Tibial nerve (tissue), 4 donors: ENCODE measurements around the gene SERINC5. TPM values are rescaled to one million over a fixed set of nuclear protein-coding genes. Genes with fewer than 3 reads are reported as not detected.

Experiments
- DNase-seq, 2 donors: peaks; one replicate each; pipeline ENCODE4 v3.0.0-alpha.2; 2019; ENCODE audit warnings: low spot score in 2 of 2
- H3K27ac ChIP-seq, 4 donors: fragments of 200-600 bp; sonication (generic) in 3 of 4; one replicate each; pipeline ENCODE4 v1.5.1; 2017 to 2019; ENCODE audit warnings: mild to moderate bottlenecking in 1 of 4
- H3K27me3 ChIP-seq, 2 donors: fragments of 200-600 bp; sonication (generic) in 1 of 2; one replicate each; pipeline versions ENCODE4 v1.5.1 to v1.6.0; 2017 to 2019
- H3K36me3 ChIP-seq, 3 donors: fragments of 200-600 bp; sonication (generic); one replicate each; pipeline ENCODE4 v1.5.1; 2018 to 2019
- H3K4me1 ChIP-seq, 4 donors: fragments of 200-600 bp; sonication (generic) in 3 of 4; one replicate each; pipeline ENCODE4 v1.5.1; 2017 to 2019
- H3K4me3 ChIP-seq, 4 donors: fragments of 200-600 bp; sonication (generic) in 3 of 4; one replicate each; pipeline ENCODE4 v1.5.1; 2017 to 2019; ENCODE audit warnings: mild to moderate bottlenecking in 1 of 4, moderate library complexity in 1 of 4
- H3K9me3 ChIP-seq, 4 donors: fragments of 200-600 bp; sonication (generic) in 3 of 4; one replicate each; pipeline ENCODE4 v1.5.1; 2017 to 2019
- EP300 ChIP-seq, 2 donors: sonication (generic); formaldehyde crosslinking; IDR thresholded peaks; one replicate each; pipeline ENCODE4 v1.6.1; 2017; ENCODE audit warnings: antibody characterized with exemption in 2 of 2, mild to moderate bottlenecking in 1 of 2
- POLR2A ChIP-seq, 2 donors: fragments of 450-650 bp; IDR thresholded peaks; one replicate each; pipeline ENCODE4 v1.6.1; 2017; ENCODE audit warnings: antibody characterized with exemption in 2 of 2, mild to moderate bottlenecking in 2 of 2, moderate library complexity in 2 of 2
- WGBS, 2 donors: methylation state at CpG; one replicate each; pipeline ENCODE4 v1.1.5; 2018; 5-methylcytosine and 5-hydroxymethylcytosine counted together
- total RNA-seq, 4 donors: library from RNA; depleted of rRNA; stranded (reverse); fragments of >200 nt; gene quantifications; one replicate each; pipeline ENCODE4 v1.1.0, GENCODE V29; 2016
- TF ChIP-seq, protein P1 (sequence below), 5 experiments: fragments of 200-600 bp in 3 of 5; fragments of 450-650 bp in 2 of 5; sonication (generic) in 3 of 5; IDR thresholded peaks; one replicate each; pipeline ENCODE4 v1.5.1; 2016 to 2019; ENCODE audit warnings: antibody characterized with exemption in 5 of 5, mild to moderate bottlenecking in 3 of 5, moderate library complexity in 2 of 5

The SERINC5 gene
- total RNA-seq, 4 donors from 2014 or later = 29.1 to 35.8 (median 32.3) TPM

DNA sequence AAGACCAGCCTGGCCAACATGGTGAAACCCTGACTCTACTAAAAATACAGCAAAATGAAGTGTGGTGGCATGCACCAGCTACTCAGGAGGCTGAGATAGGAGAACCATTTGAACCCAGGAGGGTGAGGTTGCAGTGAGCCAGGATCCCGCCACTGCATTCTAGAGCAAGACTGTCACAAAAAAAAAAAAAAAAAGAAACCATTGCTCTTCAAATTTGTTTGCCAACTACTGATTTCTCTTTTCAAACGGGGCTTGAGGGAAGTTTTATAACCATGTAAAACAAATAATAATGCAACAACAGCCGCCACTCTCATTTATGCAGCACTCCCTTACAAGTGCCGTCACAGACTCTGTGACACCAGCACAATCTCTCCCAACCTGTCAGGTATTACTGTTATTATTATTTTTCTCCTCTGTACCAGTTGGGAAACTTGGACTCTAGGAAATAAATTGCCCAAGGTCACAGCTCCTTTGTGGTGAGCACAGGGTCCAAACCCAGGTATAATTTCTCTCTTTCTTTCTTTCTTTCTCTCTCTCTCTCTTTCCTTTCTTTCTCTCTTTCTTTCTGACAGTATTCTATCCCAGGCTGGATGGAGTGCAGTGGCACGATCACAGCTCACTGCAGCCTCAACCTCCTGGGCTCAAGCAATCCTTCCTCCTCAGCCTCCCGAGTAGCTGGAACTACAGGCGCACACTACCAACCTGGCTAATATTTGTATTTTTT is 25.4 kb downstream of the SERINC5 start:
- H3K36me3 ChIP-seq = no peaks in the 10 kb centered on the region
- no peak overlapping the region for H3K4me3 ChIP-seq
- 68 to 82% methylated on average over 7 of the region's 7 CpGs for WGBS, 2 donors
- H3K27me3 ChIP-seq = no peaks in the 10 kb centered on the region
- DNase-seq = no peak
- H3K27ac ChIP-seq = peak overlapping the region in 1 of 4 donors; percentile 65
- no peak for TF ChIP-seq POLR2A (IDR thresholded peaks at IDR 0.05)
- TF ChIP-seq EP300 (IDR thresholded peaks at IDR 0.05) = no peak
- TF ChIP-seq, protein P1, sequence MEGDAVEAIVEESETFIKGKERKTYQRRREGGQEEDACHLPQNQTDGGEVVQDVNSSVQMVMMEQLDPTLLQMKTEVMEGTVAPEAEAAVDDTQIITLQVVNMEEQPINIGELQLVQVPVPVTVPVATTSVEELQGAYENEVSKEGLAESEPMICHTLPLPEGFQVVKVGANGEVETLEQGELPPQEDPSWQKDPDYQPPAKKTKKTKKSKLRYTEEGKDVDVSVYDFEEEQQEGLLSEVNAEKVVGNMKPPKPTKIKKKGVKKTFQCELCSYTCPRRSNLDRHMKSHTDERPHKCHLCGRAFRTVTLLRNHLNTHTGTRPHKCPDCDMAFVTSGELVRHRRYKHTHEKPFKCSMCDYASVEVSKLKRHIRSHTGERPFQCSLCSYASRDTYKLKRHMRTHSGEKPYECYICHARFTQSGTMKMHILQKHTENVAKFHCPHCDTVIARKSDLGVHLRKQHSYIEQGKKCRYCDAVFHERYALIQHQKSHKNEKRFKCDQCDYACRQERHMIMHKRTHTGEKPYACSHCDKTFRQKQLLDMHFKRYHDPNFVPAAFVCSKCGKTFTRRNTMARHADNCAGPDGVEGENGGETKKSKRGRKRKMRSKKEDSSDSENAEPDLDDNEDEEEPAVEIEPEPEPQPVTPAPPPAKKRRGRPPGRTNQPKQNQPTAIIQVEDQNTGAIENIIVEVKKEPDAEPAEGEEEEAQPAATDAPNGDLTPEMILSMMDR (IDR thresholded peaks at IDR 0.05) = no peak
- peaks cover 0 to 39% (median 5%) of the 10 kb centered on the region in 4 donors for H3K4me1 ChIP-seq
- no peaks in the 10 kb centered on the region for H3K9me3 ChIP-seq

DNA sequence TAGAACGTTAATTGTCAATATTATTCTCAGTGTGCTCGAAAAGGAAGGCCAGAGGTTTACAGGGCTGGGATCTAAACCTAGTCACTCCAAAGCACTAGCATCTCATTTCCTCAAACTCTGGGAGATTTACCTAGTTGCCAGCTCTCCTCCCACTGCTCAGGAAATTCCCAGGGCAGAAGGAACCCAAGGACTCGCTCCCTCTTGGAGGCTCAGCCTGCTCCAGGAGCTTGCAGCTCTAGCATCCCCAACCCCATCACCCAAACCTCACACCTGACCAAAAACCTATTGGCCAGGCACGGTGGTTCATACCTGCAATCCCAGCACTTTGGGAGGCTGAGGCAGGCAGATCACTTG is 26.0 kb downstream of the SERINC5 start:
- Histone ChIP-seq H3K27ac (peak overlapping the region in 1 of 4 donors; percentile 65), H3K4me1 (peaks cover 0 to 39% (median 5%) of the 10 kb centered on the region in 4 donors), H3K36me3 (no peaks in the 10 kb centered on the region), H3K9me3 (no peaks in the 10 kb centered on the region), H3K4me3 (no peak overlapping the region), H3K27me3 (no peaks in the 10 kb centered on the region)
- DNase-seq = no peak
- no peak for TF ChIP-seq POLR2A (IDR thresholded peaks at IDR 0.05)
- TF ChIP-seq, protein P1 (IDR thresholded peaks at IDR 0.05) = no peak
- no peak for TF ChIP-seq EP300 (IDR thresholded peaks at IDR 0.05)
- WGBS, 2 donors = 60% methylated on average over 4 of the region's 4 CpGs

DNA sequence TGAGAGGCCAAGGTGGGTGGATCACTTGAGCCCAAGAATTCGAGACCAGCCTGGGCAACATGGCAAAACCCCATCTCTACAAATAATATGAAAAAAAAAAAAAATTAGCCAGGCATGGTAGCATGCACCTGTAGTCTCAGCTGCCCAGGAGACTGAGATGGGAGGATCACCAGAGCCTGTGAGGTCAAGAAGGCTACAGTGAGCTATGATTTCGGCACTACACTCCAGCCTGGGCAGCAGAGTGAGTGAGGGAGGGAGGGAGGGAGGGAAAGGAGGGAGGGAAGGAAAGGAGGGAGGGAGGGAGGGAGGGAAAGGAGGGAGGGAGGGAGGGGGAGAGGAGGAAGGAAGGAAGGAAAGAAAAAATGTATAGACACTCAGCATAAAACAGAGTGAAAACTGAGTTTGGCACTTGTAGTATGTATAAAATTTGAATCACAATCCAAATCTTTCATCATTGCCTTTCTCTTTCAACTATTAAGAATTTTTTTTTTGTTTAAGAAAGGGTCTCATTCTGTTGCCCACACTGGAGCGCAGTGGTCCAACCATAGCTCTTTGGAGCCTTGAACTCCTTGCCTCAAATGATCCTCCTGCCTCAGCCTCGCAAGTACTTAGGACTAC is 27.8 kb downstream of the SERINC5 start:
- no peaks in the 10 kb centered on the region for H3K27me3 ChIP-seq
- DNase-seq = no peak
- WGBS, 2 donors = 76 to 81% methylated on average over 4 of the region's 4 CpGs
- H3K4me1 ChIP-seq = peaks cover 0 to 31% (median 5%) of the 10 kb centered on the region in 4 donors
- TF ChIP-seq POLR2A (IDR thresholded peaks at IDR 0.05) (no peak), EP300 (IDR thresholded peaks at IDR 0.05) (no peak)
- TF ChIP-seq, protein P1 (IDR thresholded peaks at IDR 0.05) = no peak
- no peak overlapping the region for H3K27ac ChIP-seq
- peaks cover 0 to 5% (median 0%) of the 10 kb centered on the region in 3 donors for H3K36me3 ChIP-seq
- no peak overlapping the region for H3K4me3 ChIP-seq
- H3K9me3 ChIP-seq = no peaks in the 10 kb centered on the region

DNA sequence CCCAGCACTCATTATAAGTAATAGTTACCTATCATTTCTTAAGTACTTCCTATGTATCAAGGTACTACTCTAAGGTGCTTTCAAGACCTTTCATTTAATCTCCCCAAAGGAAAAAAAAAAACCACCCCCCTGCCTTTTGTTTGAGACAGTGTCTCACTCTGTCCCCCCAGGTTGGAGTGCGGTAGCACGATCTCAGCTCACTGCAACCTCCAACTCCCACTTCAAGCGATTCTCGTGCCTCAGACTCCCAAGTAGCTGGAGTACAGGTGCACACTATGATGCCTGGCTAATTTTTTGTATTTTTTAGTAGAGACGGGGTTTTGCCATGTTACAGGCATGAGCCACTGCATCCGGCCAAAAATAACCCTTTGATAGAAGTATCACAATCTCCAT is 29.9 kb downstream of the SERINC5 start:
- H3K9me3 ChIP-seq = no peaks in the 10 kb centered on the region
- no peak overlapping the region for H3K27ac ChIP-seq
- no peak for TF ChIP-seq POLR2A (IDR thresholded peaks at IDR 0.05)
- no peaks in the 10 kb centered on the region for H3K27me3 ChIP-seq
- peaks cover 0 to 28% (median 5%) of the 10 kb centered on the region in 4 donors for H3K4me1 ChIP-seq
- H3K4me3 ChIP-seq = no peak overlapping the region
- H3K36me3 ChIP-seq = peaks cover 0 to 6% (median 0%) of the 10 kb centered on the region in 3 donors
- DNase-seq = no peak
- 81 to 84% methylated on average over 6 of the region's 6 CpGs for WGBS, 2 donors

DNA sequence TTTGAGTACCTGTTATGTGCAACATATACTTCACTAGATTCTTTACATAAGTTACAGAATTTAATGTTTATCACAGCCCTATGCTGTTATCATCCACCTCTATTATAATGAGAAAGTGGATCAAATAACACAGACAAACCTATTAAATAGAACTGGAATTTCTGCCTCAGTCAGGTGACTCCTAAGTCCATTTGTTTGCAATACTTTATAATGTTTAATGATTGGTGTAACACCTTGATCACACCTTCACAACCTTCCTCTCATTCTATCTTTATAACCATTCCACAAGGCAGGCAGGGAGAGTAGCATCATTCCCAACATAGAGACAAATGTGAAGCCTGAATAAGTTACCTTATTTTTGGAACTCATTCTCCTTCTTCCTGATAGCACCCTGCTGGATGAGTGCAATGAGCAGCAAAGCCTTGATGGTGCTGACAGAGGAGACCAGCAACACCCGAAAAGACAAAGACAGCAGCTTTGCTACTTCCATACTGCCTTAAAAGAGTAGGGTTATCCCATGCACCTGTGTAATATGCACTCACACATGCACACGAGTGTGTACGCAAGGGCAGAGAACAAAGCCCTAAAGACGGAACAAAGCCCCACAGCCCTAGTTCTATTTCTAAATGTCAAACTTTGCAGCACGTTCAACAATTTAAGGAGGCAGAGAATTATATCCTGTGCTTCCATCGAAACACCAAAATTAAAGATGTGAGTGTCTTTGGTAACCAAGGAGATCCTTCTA is 30.5 kb downstream of the SERINC5 start:
- no peak overlapping the region for H3K4me3 ChIP-seq
- H3K36me3 ChIP-seq = peaks cover 0 to 8% (median 0%) of the 10 kb centered on the region in 3 donors
- H3K27me3 ChIP-seq = no peaks in the 10 kb centered on the region
- 73 to 84% methylated on average over 6 of the region's 6 CpGs for whole genome bisulfite sequencing, 2 donors
- H3K9me3 ChIP-seq = no peaks in the 10 kb centered on the region
- no peak for DNase-seq
- peaks cover 0 to 34% (median 6%) of the 10 kb centered on the region in 4 donors for H3K4me1 ChIP-seq
- no peak for TF ChIP-seq EP300 (IDR thresholded peaks at IDR 0.05)
- TF ChIP-seq, protein P1 (IDR thresholded peaks at IDR 0.05) = no peak
- no peak for TF ChIP-seq POLR2A (IDR thresholded peaks at IDR 0.05)
- no peak overlapping the region for H3K27ac ChIP-seq
